Measurements from ENCODE around the gene ARHGAP24. TPM values are rescaled to one million over a fixed set of nuclear protein-coding genes. Genes with fewer than 3 reads are reported as not detected.

ARHGAP24 gene
- total RNA-seq, 2 experiments from 2014 or later: not detected

GRCh38 chr4:85703096-85703495 is 228.1 kb downstream of the ARHGAP24 start:
- DNase-seq: no peak
- Mint-ChIP-seq H3K9me3 (no peaks in the 10 kb centered on the region), H3K4me1 (no peaks in the 10 kb centered on the region), H3K4me3 (no peak overlapping the region), H3K36me3 (ENCODE audit: low read depth) (no peaks in the 10 kb centered on the region), H3K27me3 (no peaks in the 10 kb centered on the region), H3K27ac (no peak overlapping the region)
- CTCF ChIA-PET: no interaction called here
- POLR2A ChIA-PET: no interaction called here

- no peaks in the 10 kb centered on the region for H3K36me3 Mint-ChIP-seq (ENCODE audit: low read depth)
- DNase-seq: no peak
- ChIA-PET POLR2A (no interaction called here), CTCF (no interaction called here)
- H3K4me3 Mint-ChIP-seq: no peak overlapping the region
- H3K9me3 Mint-ChIP-seq: no peaks in the 10 kb centered on the region
- H3K4me1 Mint-ChIP-seq: no peaks in the 10 kb centered on the region
- H3K27me3 Mint-ChIP-seq: no peaks in the 10 kb centered on the region
- no peak overlapping the region for H3K27ac Mint-ChIP-seq
These were observed 232.7 kb downstream of the ARHGAP24 start for GRCh38 chr4:85707611-85708010.

GRCh38 chr4:85708468-85708867 is 233.5 kb downstream of the ARHGAP24 start:
- H3K9me3 Mint-ChIP-seq: no peaks in the 10 kb centered on the region
- DNase-seq: no peak
- no peak overlapping the region for H3K4me3 Mint-ChIP-seq
- no peaks in the 10 kb centered on the region for H3K36me3 Mint-ChIP-seq (ENCODE audit: low read depth)
- H3K27ac Mint-ChIP-seq: no peak overlapping the region
- ChIA-PET CTCF (no interaction called here), POLR2A (no interaction called here)
- H3K4me1 Mint-ChIP-seq: no peaks in the 10 kb centered on the region
- H3K27me3 Mint-ChIP-seq: no peaks in the 10 kb centered on the region

- ChIA-PET POLR2A (no interaction called here), CTCF (no interaction called here)
- Mint-ChIP-seq H3K4me1 (no peaks in the 10 kb centered on the region), H3K27ac (no peak overlapping the region), H3K27me3 (no peaks in the 10 kb centered on the region), H3K9me3 (no peaks in the 10 kb centered on the region), H3K36me3 (ENCODE audit: low read depth) (no peaks in the 10 kb centered on the region), H3K4me3 (no peak overlapping the region)
- DNase-seq: no peak
These were observed 238.1 kb downstream of the ARHGAP24 start for GRCh38 chr4:85713005-85713404.

- Mint-ChIP-seq H3K36me3 (ENCODE audit: low read depth) (no peaks in the 10 kb centered on the region), H3K4me1 (no peaks in the 10 kb centered on the region), H3K9me3 (no peaks in the 10 kb centered on the region)
These were observed 241.2 kb downstream of the ARHGAP24 start for GRCh38 chr4:85715991-85716737.

GRCh38 chr4:85717351-85717750 is 242.4 kb downstream of the ARHGAP24 start:
- Mint-ChIP-seq H3K4me3 (no peak overlapping the region), H3K4me1 (no peaks in the 10 kb centered on the region), H3K36me3 (ENCODE audit: low read depth) (no peaks in the 10 kb centered on the region), H3K27me3 (no peaks in the 10 kb centered on the region), H3K9me3 (no peaks in the 10 kb centered on the region), H3K27ac (no peak overlapping the region)
- ChIA-PET POLR2A (no interaction called here), CTCF (no interaction called here)
- DNase-seq: no peak

More at GRCh38 chr4:85715991-85716737, 241.2 kb downstream of the ARHGAP24 start:
- Mint-ChIP-seq H3K27me3 (no peaks in the 10 kb centered on the region), H3K4me3 (no peak overlapping the region), H3K27ac (no peak overlapping the region)
- no peak for DNase-seq
- ChIA-PET POLR2A (no interaction called here), CTCF (no interaction called here)

- ChIA-PET CTCF (no interaction called here), POLR2A (no interaction called here)
- DNase-seq: no peak
- no peak overlapping the region for H3K4me3 Mint-ChIP-seq
- H3K27ac Mint-ChIP-seq: no peak overlapping the region
- H3K9me3 Mint-ChIP-seq: no peaks in the 10 kb centered on the region
- H3K36me3 Mint-ChIP-seq (ENCODE audit: low read depth): no peaks in the 10 kb centered on the region
- H3K4me1 Mint-ChIP-seq: no peaks in the 10 kb centered on the region
- no peaks in the 10 kb centered on the region for H3K27me3 Mint-ChIP-seq
These were observed 242.9 kb downstream of the ARHGAP24 start for GRCh38 chr4:85717847-85718246.

GRCh38 chr4:85720735-85721134 is 245.8 kb downstream of the ARHGAP24 start:
- Mint-ChIP-seq H3K4me1 (no peaks in the 10 kb centered on the region), H3K9me3 (no peaks in the 10 kb centered on the region), H3K27me3 (no peaks in the 10 kb centered on the region), H3K4me3 (no peak overlapping the region), H3K36me3 (ENCODE audit: low read depth) (no peaks in the 10 kb centered on the region), H3K27ac (no peak overlapping the region)
- ChIA-PET CTCF (no interaction called here), POLR2A (no interaction called here)
- DNase-seq: no peak

- H3K27me3 Mint-ChIP-seq: no peaks in the 10 kb centered on the region
These were observed 247.5 kb downstream of the ARHGAP24 start for GRCh38 chr4:85722401-85722800.

GRCh38 chr4:85722807-85723206 is 247.9 kb downstream of the ARHGAP24 start:
- no peak for DNase-seq
- Mint-ChIP-seq H3K4me3 (no peak overlapping the region), H3K27ac (no peak overlapping the region), H3K9me3 (peaks cover 2% of the 10 kb centered on the region), H3K36me3 (ENCODE audit: low read depth) (no peaks in the 10 kb centered on the region), H3K4me1 (no peaks in the 10 kb centered on the region), H3K27me3 (no peaks in the 10 kb centered on the region)
- ChIA-PET POLR2A (no interaction called here), CTCF (no interaction called here)

More at GRCh38 chr4:85722401-85722800, 247.5 kb downstream of the ARHGAP24 start:
- no peak overlapping the region for H3K4me3 Mint-ChIP-seq
- no peaks in the 10 kb centered on the region for H3K4me1 Mint-ChIP-seq
- no peak overlapping the region for H3K27ac Mint-ChIP-seq
- no peaks in the 10 kb centered on the region for H3K36me3 Mint-ChIP-seq (ENCODE audit: low read depth)
- peaks cover 2% of the 10 kb centered on the region for H3K9me3 Mint-ChIP-seq
- ChIA-PET POLR2A (no interaction called here), CTCF (no interaction called here)
- no peak for DNase-seq

- H3K9me3 Mint-ChIP-seq: peaks cover 2% of the 10 kb centered on the region
- no peak for DNase-seq
- no peaks in the 10 kb centered on the region for H3K36me3 Mint-ChIP-seq (ENCODE audit: low read depth)
- POLR2A ChIA-PET: no interaction called here
- H3K27me3 Mint-ChIP-seq: no peaks in the 10 kb centered on the region
- no peak overlapping the region for H3K4me3 Mint-ChIP-seq
- H3K27ac Mint-ChIP-seq: no peak overlapping the region
- CTCF ChIA-PET: no interaction called here
- H3K4me1 Mint-ChIP-seq: no peaks in the 10 kb centered on the region
These were observed 250.0 kb downstream of the ARHGAP24 start for GRCh38 chr4:85724791-85725563.

- peaks cover 2% of the 10 kb centered on the region for H3K9me3 Mint-ChIP-seq
- no peaks in the 10 kb centered on the region for H3K4me1 Mint-ChIP-seq
- CTCF ChIA-PET: no interaction called here
- no peaks in the 10 kb centered on the region for H3K36me3 Mint-ChIP-seq (ENCODE audit: low read depth)
- H3K27ac Mint-ChIP-seq: no peak overlapping the region
- H3K4me3 Mint-ChIP-seq: no peak overlapping the region
- POLR2A ChIA-PET: no interaction called here
- no peak for DNase-seq
- H3K27me3 Mint-ChIP-seq: no peaks in the 10 kb centered on the region
These were observed 250.8 kb downstream of the ARHGAP24 start for GRCh38 chr4:85725721-85726170.

- Mint-ChIP-seq H3K36me3 (ENCODE audit: low read depth) (no peaks in the 10 kb centered on the region), H3K27ac (no peak overlapping the region), H3K4me1 (no peaks in the 10 kb centered on the region), H3K4me3 (no peak overlapping the region), H3K9me3 (peaks cover 2% of the 10 kb centered on the region), H3K27me3 (no peaks in the 10 kb centered on the region)
- no peak for DNase-seq
- POLR2A ChIA-PET: no interaction called here
- CTCF ChIA-PET: no interaction called here
These were observed 251.6 kb downstream of the ARHGAP24 start for GRCh38 chr4:85726555-85726954.

GRCh38 chr4:85728464-85728863 is 253.5 kb downstream of the ARHGAP24 start:
- CTCF ChIA-PET: no interaction called here
- DNase-seq: no peak

More at GRCh38 chr4:85728464-85728863, 253.5 kb downstream of the ARHGAP24 start:
- Mint-ChIP-seq H3K36me3 (ENCODE audit: low read depth) (no peaks in the 10 kb centered on the region), H3K27ac (no peak overlapping the region), H3K9me3 (peaks cover 2% of the 10 kb centered on the region), H3K4me3 (no peak overlapping the region), H3K4me1 (no peaks in the 10 kb centered on the region), H3K27me3 (no peaks in the 10 kb centered on the region)
- POLR2A ChIA-PET: no interaction called here

All from activated CD4-positive, alpha-beta memory T cell treated with anti-CD3 and anti-CD28 coated beads, Interleukin-2, amount 10 ng/mL, durations not matched to agents 7 days and 5 days (primary cell).